Thyroid gland (tissue), 4 donors: ENCODE data around the gene TRIM37.
"Not testable (repeated sequence)": the region's sequence is repeated elsewhere in the genome, so short reads cannot be mapped to it uniquely, and the experiment has no call there.

ENCODE experiments used
- CTCF ChIP-seq, 6 experiments: fragments of 200-600 bp in 3 of 6; fragments of 450-650 bp in 3 of 6; sonication (generic) in 3 of 6; IDR thresholded peaks; one replicate each; pipeline ENCODE4 v1.5.1; 2016 to 2019; ENCODE audit warnings: antibody characterized with exemption in 6 of 6, mild to moderate bottlenecking in 2 of 6, inconsistent platforms in 1 of 6, moderate library complexity in 1 of 6
- POLR2A ChIP-seq, 2 donors: fragments of 450-650 bp; IDR thresholded peaks; one replicate each; pipeline ENCODE4 v1.6.1; 2017; ENCODE audit warnings: antibody characterized with exemption in 2 of 2, mild to moderate bottlenecking in 2 of 2, moderate library complexity in 1 of 2

- not testable (repeated sequence) for TF ChIP-seq CTCF, POLR2A (IDR thresholded peaks at IDR 0.05)
These were observed 31.7 kb upstream of the TRIM37 start for GRCh38 chr17:59138339-59138738.
